Glutamatergic neuron (in vitro differentiated cells): ENCODE measurements around the gene CSNK1D. TPM values are rescaled to one million over a fixed set of nuclear protein-coding genes. Genes with fewer than 3 reads are reported as not detected.
A peak's percentile ranks its signal among the peaks of the same experiment; 100 is the strongest.

ENCODE experiments used
- DNase-seq: peaks from one replicate; pipeline ENCODE4 v3.0.0; 2022
- H3K27ac Mint-ChIP-seq: one replicate; pipeline ENCODE4 v1.8.0; 2020; ENCODE audit warnings: mild to moderate bottlenecking, mixed read lengths, inconsistent platforms; ENCODE audit not compliant: unreplicated experiment
- H3K27me3 Mint-ChIP-seq: one replicate; pipeline ENCODE4 v1.8.0; 2020; ENCODE audit warnings: mild to moderate bottlenecking, moderate library complexity, mixed read lengths, inconsistent platforms; ENCODE audit not compliant: unreplicated experiment
- H3K36me3 Mint-ChIP-seq: one replicate; pipeline ENCODE4 v1.8.0; 2020; ENCODE audit warnings: mild to moderate bottlenecking, mixed read lengths, inconsistent platforms; ENCODE audit not compliant: unreplicated experiment
- H3K4me1 Mint-ChIP-seq: one replicate; pipeline ENCODE4 v1.8.0; 2020; ENCODE audit warnings: mild to moderate bottlenecking, low read depth, mixed read lengths, inconsistent platforms; ENCODE audit not compliant: unreplicated experiment
- H3K4me3 Mint-ChIP-seq: one replicate; pipeline ENCODE4 v1.8.0; 2020; ENCODE audit warnings: mild to moderate bottlenecking, mixed read lengths, inconsistent platforms; ENCODE audit not compliant: unreplicated experiment
- H3K9me3 Mint-ChIP-seq: one replicate; pipeline ENCODE4 v1.8.0; 2020; ENCODE audit warnings: mild to moderate bottlenecking, moderate library complexity, mixed read lengths, inconsistent platforms; ENCODE audit not compliant: unreplicated experiment
- CTCF ChIP-seq: fragments of 200-600 bp; sonication (generic); IDR thresholded peaks from one replicate; pipeline ENCODE4 v1.5.0; 2021; ENCODE audit not compliant: partially characterized antibody, unreplicated experiment
- total RNA-seq: library from RNA; stranded (reverse); fragmentation: NEBNext Ultra II Directional; extraction: Animal tissue kit (Norgen Biotek cat#: 25700); gene quantifications from one replicate; pipeline ENCODE4 v1.2.1, GENCODE V29; 2021; ENCODE audit not compliant: unreplicated experiment

Gene CSNK1D
- total RNA-seq, 1 donor from 2014 or later, result 211 TPM

- Mint-ChIP-seq H3K27me3 (peaks cover 3% of the 10 kb centered on the region), H3K27ac (no peak overlapping the region), H3K4me1 (peaks cover 3% of the 10 kb centered on the region), H3K9me3 (no peaks in the 10 kb centered on the region), H3K4me3 (no peak overlapping the region), H3K36me3 (no peaks in the 10 kb centered on the region)
- DNase-seq, result no peak
- no peak for TF ChIP-seq CTCF
Observed at GRCh38 chr17:82287013-82287867, 13.7 kb upstream of the CSNK1D start.

- peaks cover 4% of the 10 kb centered on the region for H3K27me3 Mint-ChIP-seq
- peaks cover 2% of the 10 kb centered on the region for H3K9me3 Mint-ChIP-seq
- H3K27ac Mint-ChIP-seq, result peak overlapping the region; percentile 22
- no peaks in the 10 kb centered on the region for H3K36me3 Mint-ChIP-seq
- H3K4me1 Mint-ChIP-seq, result peaks cover 3% of the 10 kb centered on the region
- no peak for DNase-seq
- H3K4me3 Mint-ChIP-seq, result no peak overlapping the region
- TF ChIP-seq CTCF, result no peak
Observed at GRCh38 chr17:82285141-82285540, 11.6 kb upstream of the CSNK1D start.

GRCh38 chr17:82283208-82283749, 9.8 kb upstream of the CSNK1D start:
- Mint-ChIP-seq H3K9me3 (peaks cover 2% of the 10 kb centered on the region), H3K27ac (no peak overlapping the region), H3K36me3 (no peaks in the 10 kb centered on the region), H3K27me3 (peaks cover 4% of the 10 kb centered on the region), H3K4me3 (no peak overlapping the region), H3K4me1 (peaks cover 5% of the 10 kb centered on the region)
- DNase-seq, result peak; percentile 65
- TF ChIP-seq CTCF, result no peak

- TF ChIP-seq CTCF, result no peak
- H3K4me1 Mint-ChIP-seq, result peaks cover 8% of the 10 kb centered on the region
- H3K27me3 Mint-ChIP-seq, result peaks cover 2% of the 10 kb centered on the region
- H3K4me3 Mint-ChIP-seq, result no peak overlapping the region
- H3K9me3 Mint-ChIP-seq, result peaks cover 2% of the 10 kb centered on the region
- no peak overlapping the region for H3K27ac Mint-ChIP-seq
- DNase-seq, result no peak
- no peaks in the 10 kb centered on the region for H3K36me3 Mint-ChIP-seq
Observed at GRCh38 chr17:82282239-82283207, 9.0 kb upstream of the CSNK1D start.
